B cell (primary cell): ENCODE results near the gene LIF. TPM values are rescaled to one million over a fixed set of nuclear protein-coding genes. Genes with fewer than 3 reads are reported as not detected.

Source experiments
- ATAC-seq: fragments of 200-7000 bp; cut with Tn5 transposase; one replicate; pipeline ENCODE4 v1.10.0; 2021; ENCODE audit warnings: low read depth, mild to moderate bottlenecking, moderate number of reproducible peaks, moderate library complexity
- CTCF ChIA-PET: fragments of 350-600 bp; sonication (Branson Sonifier 250); formaldehyde crosslinking; loops from one replicate; lab custom pipeline; 2021; ENCODE audit warnings: antibody characterized with exemption, inconsistent platforms; lab: Charles Lee
- POLR2A ChIA-PET: fragments of 350-600 bp; sonication (Branson Sonifier 250); formaldehyde crosslinking; loops from one replicate; lab custom pipeline; 2021; ENCODE audit warnings: antibody characterized with exemption; lab: Charles Lee
- DNase-seq: peaks from one replicate; pipeline ENCODE4 v3.0.0; 2013
- H2AFZ ChIP-seq: 2 replicates; pipeline ENCODE4 v1.6.1; 2012; ENCODE audit warnings: mild to moderate bottlenecking, low read depth, low read length; ENCODE audit not compliant: insufficient read depth, poor library complexity, severe bottlenecking
- H3K27ac ChIP-seq, 2 donors: 1 replicate in 1 of 2; 2 replicates in 1 of 2; pipeline ENCODE4 v1.5.1; 2012 to 2013; ENCODE audit warnings: low read length in 2 of 2, mild to moderate bottlenecking in 2 of 2, moderate library complexity in 1 of 2
- H3K27me3 ChIP-seq, 4 experiments: fragments of 200-600 bp in 1 of 4; sonication (generic) in 1 of 4; replicated peaks in 1 of 4; 1 replicate in 2 of 4; 2 replicates in 2 of 4; pipeline versions ENCODE4 v1.6.1 to v1.7.0; 2013 to 2016; ENCODE audit warnings: low read length in 3 of 4, mild to moderate bottlenecking in 2 of 4, mixed read lengths in 1 of 4, moderate library complexity in 1 of 4; ENCODE audit not compliant: insufficient read depth in 4 of 4, control insufficient read depth in 3 of 4; ENCODE audit errors: control extremely low read depth in 1 of 4
- H3K36me3 ChIP-seq, 2 experiments: replicated peaks in 1 of 2; 1 replicate in 1 of 2; 2 replicates in 1 of 2; pipeline versions ENCODE4 v1.6.1 to v1.7.1; 2013; ENCODE audit warnings: low read length in 1 of 2; ENCODE audit not compliant: insufficient read depth in 2 of 2, control insufficient read depth in 1 of 2; ENCODE audit errors: control extremely low read depth in 1 of 2, extremely low read depth in 1 of 2
- H3K4me1 ChIP-seq, 2 donors: fragments of 200-600 bp in 1 of 2; sonication (generic) in 1 of 2; 1 replicate in 1 of 2; 2 replicates in 1 of 2; pipeline versions ENCODE4 v1.5.1 to v1.6.1; 2013 to 2017; ENCODE audit warnings: low read length in 2 of 2; ENCODE audit not compliant: control insufficient read depth in 2 of 2, insufficient read depth in 2 of 2
- H3K4me2 ChIP-seq: replicated peaks from 2 replicates; pipeline ENCODE3; 2012; ENCODE audit warnings: mild to moderate bottlenecking, low read depth, low read length; ENCODE audit not compliant: poor library complexity, severe bottlenecking
- H3K4me3 ChIP-seq, 5 experiments: fragments of 200-600 bp in 1 of 5; sonication (generic) in 1 of 5; 1 replicate in 3 of 5; 2 replicates in 2 of 5; pipeline versions ENCODE4 v1.5.1 to v1.7.0; 2011 to 2016; ENCODE audit warnings: low read length in 4 of 5, mild to moderate bottlenecking in 4 of 5, low read depth in 2 of 5, control low read depth in 1 of 5, moderate library complexity in 1 of 5; ENCODE audit not compliant: insufficient read depth in 1 of 5; ENCODE audit errors: control extremely low read depth in 1 of 5, extremely low read depth in 1 of 5
- H3K79me2 ChIP-seq: fragments of 200-600 bp; sonication (generic); one replicate; pipeline ENCODE4 v1.6.0; 2016; ENCODE audit warnings: low read length; ENCODE audit not compliant: control insufficient read depth, insufficient read depth
- H3K9ac ChIP-seq: fragments of 200-600 bp; sonication (generic); 2 replicates; pipeline ENCODE4 v1.6.1; 2017; ENCODE audit warnings: mild to moderate bottlenecking, low read length, moderate library complexity
- H3K9me3 ChIP-seq, 3 donors: one replicate each; pipeline versions ENCODE4 v1.6.1 to v1.7.1; 2013; ENCODE audit warnings: low read length in 2 of 3; ENCODE audit not compliant: control insufficient read depth in 2 of 3, insufficient read depth in 1 of 3; ENCODE audit errors: control extremely low read depth in 1 of 3
- H4K20me1 ChIP-seq: 2 replicates; pipeline ENCODE4 v1.6.0; 2012; ENCODE audit warnings: mild to moderate bottlenecking, low read length; ENCODE audit not compliant: insufficient read depth, control insufficient read depth, poor library complexity, severe bottlenecking
- H3K27ac Mint-ChIP-seq: one replicate; pipeline ENCODE4 v1.8.0; 2021; ENCODE audit warnings: mixed read lengths
- H3K27me3 Mint-ChIP-seq: one replicate; pipeline ENCODE4 v1.8.0; 2021; ENCODE audit warnings: mixed read lengths
- H3K4me1 Mint-ChIP-seq: one replicate; pipeline ENCODE4 v1.8.0; 2021; ENCODE audit warnings: mixed read lengths
- H3K4me3 Mint-ChIP-seq: one replicate; pipeline ENCODE4 v1.8.0; 2021; ENCODE audit warnings: mixed read lengths
- H3K9me3 Mint-ChIP-seq: one replicate; pipeline ENCODE4 v1.8.0; 2022; ENCODE audit warnings: mixed read lengths; ENCODE audit not compliant: insufficient read depth
- EZH2 ChIP-seq: IDR thresholded peaks from 2 replicates; pipeline ENCODE4 v1.6.1; 2012; ENCODE audit warnings: borderline replicate concordance, low read depth, mild to moderate bottlenecking, moderate library complexity, low read length; ENCODE audit not compliant: insufficient read depth, poor library complexity, severe bottlenecking
- WGBS: methylation state at CpG from one replicate; pipeline ENCODE4 v1.1.5; 2013; ENCODE audit warnings: missing lambda C conversion rate; ENCODE audit not compliant: insufficient coverage; 5-methylcytosine and 5-hydroxymethylcytosine counted together
- intact Hi-C: fragments of 100-400 bp; cut with micrococcal nuclease; formaldehyde crosslinking; loops from one replicate; pipeline ENCODE4 v1.10.0; 2022
- polyA plus RNA-seq: library from polyadenylated mRNA; depleted of rRNA; stranded (reverse); fragments of >200 nt; gene quantifications from 2 replicates; pipeline ENCODE4 v1.2.3, GENCODE V29; 2012
- total RNA-seq, 2 donors: library from RNA; stranded (reverse); fragments of 120-200 nt in 1 of 2; gene quantifications; 1 replicate in 1 of 2; 2 replicates in 1 of 2; pipeline versions ENCODE4 v1.2.3 to v1.2.4, GENCODE V29; 2013 to 2022
- TF ChIP-seq, protein P1 (sequence below): fragments of 200-600 bp; IDR thresholded peaks from one replicate; pipeline ENCODE4 v1.8.0; 2022; ENCODE audit warnings: antibody characterized with exemption, mild to moderate bottlenecking

LIF gene
- total and polyA plus RNA-seq, 2 donors (not counting 1 experiment from before 2014, with no cell fraction given), result 0.47 TPM; not detected in 1

GRCh38 chr22:30272781-30273601 lies 26.4 kb upstream of the LIF start:
- peaks cover 2% of the 10 kb centered on the region for H3K79me2 ChIP-seq
- DNase-seq, result no peak
- no peaks in the 10 kb centered on the region for H3K9me3 ChIP-seq
- H3K4me3 ChIP-seq, result no peak overlapping the region
- H3K4me1 Mint-ChIP-seq, result peaks cover 15% of the 10 kb centered on the region
- WGBS, result 94% methylated on average over 8 of the region's 16 CpGs
- TF ChIP-seq, protein P1, sequence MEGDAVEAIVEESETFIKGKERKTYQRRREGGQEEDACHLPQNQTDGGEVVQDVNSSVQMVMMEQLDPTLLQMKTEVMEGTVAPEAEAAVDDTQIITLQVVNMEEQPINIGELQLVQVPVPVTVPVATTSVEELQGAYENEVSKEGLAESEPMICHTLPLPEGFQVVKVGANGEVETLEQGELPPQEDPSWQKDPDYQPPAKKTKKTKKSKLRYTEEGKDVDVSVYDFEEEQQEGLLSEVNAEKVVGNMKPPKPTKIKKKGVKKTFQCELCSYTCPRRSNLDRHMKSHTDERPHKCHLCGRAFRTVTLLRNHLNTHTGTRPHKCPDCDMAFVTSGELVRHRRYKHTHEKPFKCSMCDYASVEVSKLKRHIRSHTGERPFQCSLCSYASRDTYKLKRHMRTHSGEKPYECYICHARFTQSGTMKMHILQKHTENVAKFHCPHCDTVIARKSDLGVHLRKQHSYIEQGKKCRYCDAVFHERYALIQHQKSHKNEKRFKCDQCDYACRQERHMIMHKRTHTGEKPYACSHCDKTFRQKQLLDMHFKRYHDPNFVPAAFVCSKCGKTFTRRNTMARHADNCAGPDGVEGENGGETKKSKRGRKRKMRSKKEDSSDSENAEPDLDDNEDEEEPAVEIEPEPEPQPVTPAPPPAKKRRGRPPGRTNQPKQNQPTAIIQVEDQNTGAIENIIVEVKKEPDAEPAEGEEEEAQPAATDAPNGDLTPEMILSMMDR, result no peak
- no peak for TF ChIP-seq EZH2
- intact Hi-C loops, result no loop called here
- H2AFZ ChIP-seq, result no peak overlapping the region
- no peaks in the 10 kb centered on the region for H3K9me3 Mint-ChIP-seq
- peaks cover 4 to 13% of the 10 kb centered on the region in 2 donors for H3K4me1 ChIP-seq
- H3K27me3 ChIP-seq, result peaks cover 0 to 12% (median 1%) of the 10 kb centered on the region in 4 experiments
- no peak overlapping the region for H3K27ac ChIP-seq
- H3K27ac Mint-ChIP-seq, result no peak overlapping the region
- H3K9ac ChIP-seq, result no peak overlapping the region
- H3K4me3 Mint-ChIP-seq, result no peak overlapping the region
- H3K4me2 ChIP-seq, result no peak overlapping the region
- CTCF ChIA-PET, result interaction anchor here (0.8 to 1.6 kb wide), 2 partner anchors 10 to 15 kb away, joined by 3 to 5 read pairs; no protein-coding TSS in a partner anchor
- no peak for ATAC-seq
- peaks cover 1 to 2% of the 10 kb centered on the region in 2 experiments for H3K36me3 ChIP-seq
- POLR2A ChIA-PET, result no interaction called here
- no peaks in the 10 kb centered on the region for H4K20me1 ChIP-seq
- H3K27me3 Mint-ChIP-seq, result peaks cover 21% of the 10 kb centered on the region

DNA sequence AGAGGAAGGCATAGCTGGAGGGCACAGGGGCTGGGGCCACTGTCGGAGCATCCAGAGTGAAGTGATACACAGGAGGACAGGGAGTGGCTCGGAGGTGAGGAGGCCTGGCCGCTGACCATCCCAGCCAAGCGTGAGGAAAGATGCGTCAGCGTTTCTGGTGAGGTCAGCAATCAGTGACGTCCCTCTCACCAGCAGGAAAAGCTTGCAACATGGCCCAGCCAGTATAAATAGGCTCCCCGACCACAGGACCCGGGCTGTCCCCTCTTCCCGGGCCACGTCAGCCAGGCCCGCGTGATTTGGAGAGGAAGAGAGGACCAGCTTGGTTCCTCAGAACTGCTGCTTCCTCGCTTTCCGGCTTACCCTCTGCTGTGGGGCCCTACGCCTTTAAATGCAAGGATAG lies 24.3 kb upstream of the LIF start:
- WGBS, result 58% methylated on average over 16 of the region's 16 CpGs
- intact Hi-C loops, result no loop called here
- ChIA-PET CTCF (interaction anchor here (0.9 to 1.0 kb wide), 2 partner anchors 10 to 120 kb away, joined by 4 to 5 read pairs; no protein-coding TSS in a partner anchor), POLR2A (no interaction called here)
- Histone ChIP-seq H3K9ac (no peak overlapping the region), H3K4me1 (peaks cover 15 to 27% of the 10 kb centered on the region in 2 donors), H3K9me3 (no peaks in the 10 kb centered on the region), H3K4me2 (no peak overlapping the region), H3K79me2 (peaks cover 14% of the 10 kb centered on the region), H4K20me1 (no peaks in the 10 kb centered on the region), H3K27me3 (no peaks in the 10 kb centered on the region), H2AFZ (no peak overlapping the region), H3K27ac (no peak overlapping the region), H3K4me3 (no peak overlapping the region), H3K36me3 (peaks cover 1 to 2% of the 10 kb centered on the region in 2 experiments)
- no peak for DNase-seq
- peak overlapping the region; percentile 29 for H3K27ac Mint-ChIP-seq
- TF ChIP-seq EZH2, result no peak
- TF ChIP-seq, protein P1, result no peak
- H3K4me1 Mint-ChIP-seq, result peaks cover 26% of the 10 kb centered on the region
- H3K9me3 Mint-ChIP-seq, result no peaks in the 10 kb centered on the region
- peaks cover 6% of the 10 kb centered on the region for H3K27me3 Mint-ChIP-seq
- no peak overlapping the region for H3K4me3 Mint-ChIP-seq
- no peak for ATAC-seq
